Measurements from ENCODE around the gene PARVG.
"Not testable (repeated sequence)": the region's sequence is repeated elsewhere in the genome, so short reads cannot be mapped to it uniquely, and the experiment has no call there.

The PARVG gene

GRCh38 chr22:44213489-44214043 lies 32.8 kb downstream of the PARVG start:
- DNase-seq (ENCODE audit: low spot score), result no peak

DNA sequence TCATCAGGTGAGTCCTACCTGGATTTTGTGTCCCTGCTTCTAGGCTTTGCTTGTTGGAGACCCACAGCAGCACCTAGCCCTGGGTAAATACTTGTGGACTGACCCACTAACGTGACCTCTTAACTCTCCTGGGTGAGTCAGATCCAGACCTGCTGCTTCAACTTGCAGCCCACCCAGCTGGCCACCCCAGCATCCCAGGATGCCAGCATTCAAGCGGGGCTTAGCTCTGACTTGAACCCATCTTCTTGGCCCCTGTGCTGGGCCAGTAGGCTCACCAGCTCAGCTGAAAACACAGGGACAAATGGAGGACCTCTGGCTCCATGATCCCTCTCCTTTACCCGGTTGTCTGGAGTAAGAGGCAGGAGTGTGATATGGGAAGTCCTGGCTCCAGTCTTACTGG lies 33.5 kb downstream of the PARVG start:
- no peak for DNase-seq (ENCODE audit: low spot score)

- DNase-seq (ENCODE audit: low spot score), result no peak
These were observed 34.0 kb downstream of the PARVG start for GRCh38 chr22:44214764-44215163.

DNA sequence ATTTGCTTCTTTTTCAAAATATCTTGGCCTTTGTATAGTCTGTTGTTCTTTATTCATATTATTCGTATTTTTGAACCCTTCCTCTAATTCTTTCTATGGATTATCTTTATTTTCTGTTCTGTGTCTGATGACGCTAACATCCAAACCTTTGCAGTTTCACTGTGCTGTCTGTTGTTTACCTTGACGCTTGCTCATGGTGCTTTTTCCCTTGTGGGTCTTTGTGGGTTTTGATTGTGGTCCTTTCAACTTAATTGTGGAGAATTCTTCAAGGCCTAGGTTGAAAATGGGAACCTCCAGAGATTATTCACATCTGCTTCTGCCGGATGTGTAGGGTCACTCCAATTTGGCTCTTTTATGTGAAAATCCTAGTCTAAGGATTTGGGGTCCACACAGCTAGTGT lies 34.6 kb downstream of the PARVG start:
- DNase-seq (ENCODE audit: low spot score), result no peak

DNA sequence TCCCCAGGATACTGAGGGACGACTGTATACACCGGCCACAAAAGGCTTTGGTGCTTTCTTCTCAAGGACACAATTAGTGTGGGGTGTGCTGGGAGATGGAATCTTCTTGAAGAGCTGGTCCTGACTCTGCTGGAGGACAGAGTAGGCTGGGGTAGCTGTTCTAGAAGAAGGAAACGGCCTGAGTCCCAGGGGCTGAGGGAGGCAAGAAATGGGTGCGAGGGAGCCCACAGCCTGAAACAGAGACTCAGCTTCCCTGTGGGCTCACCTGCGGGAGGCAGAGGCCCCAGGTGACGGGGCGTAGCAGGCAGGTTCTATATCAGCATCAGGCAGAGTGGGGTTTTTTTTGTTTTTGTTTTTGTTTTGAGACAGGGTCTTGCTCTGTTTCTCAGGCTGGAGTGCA lies 36.6 kb downstream of the PARVG start:
- DNase-seq (ENCODE audit: low spot score), result no peak

DNA sequence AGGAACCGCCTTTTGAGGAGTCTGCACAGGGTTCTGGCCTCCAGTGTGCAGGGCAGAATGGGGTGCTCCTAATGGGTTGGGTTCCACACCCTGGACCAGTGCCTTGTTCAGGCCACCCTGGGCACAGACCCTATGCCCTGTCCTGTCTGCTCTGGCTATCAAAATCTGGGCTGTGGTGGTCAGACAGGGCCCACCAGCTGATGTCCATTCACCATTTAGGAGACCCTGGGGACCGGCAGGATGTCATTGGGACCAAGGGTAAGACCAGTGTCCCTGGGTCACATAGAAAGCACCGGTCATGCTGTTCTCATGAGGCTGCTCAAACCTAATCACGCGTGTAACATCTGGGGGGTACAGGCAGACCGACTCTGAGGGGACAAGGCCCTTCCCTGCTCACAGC lies 37.3 kb downstream of the PARVG start:
- no peak for DNase-seq (ENCODE audit: low spot score)

- no peak for DNase-seq (ENCODE audit: low spot score)
These were observed 38.6 kb downstream of the PARVG start for GRCh38 chr22:44219101-44219870.

DNA sequence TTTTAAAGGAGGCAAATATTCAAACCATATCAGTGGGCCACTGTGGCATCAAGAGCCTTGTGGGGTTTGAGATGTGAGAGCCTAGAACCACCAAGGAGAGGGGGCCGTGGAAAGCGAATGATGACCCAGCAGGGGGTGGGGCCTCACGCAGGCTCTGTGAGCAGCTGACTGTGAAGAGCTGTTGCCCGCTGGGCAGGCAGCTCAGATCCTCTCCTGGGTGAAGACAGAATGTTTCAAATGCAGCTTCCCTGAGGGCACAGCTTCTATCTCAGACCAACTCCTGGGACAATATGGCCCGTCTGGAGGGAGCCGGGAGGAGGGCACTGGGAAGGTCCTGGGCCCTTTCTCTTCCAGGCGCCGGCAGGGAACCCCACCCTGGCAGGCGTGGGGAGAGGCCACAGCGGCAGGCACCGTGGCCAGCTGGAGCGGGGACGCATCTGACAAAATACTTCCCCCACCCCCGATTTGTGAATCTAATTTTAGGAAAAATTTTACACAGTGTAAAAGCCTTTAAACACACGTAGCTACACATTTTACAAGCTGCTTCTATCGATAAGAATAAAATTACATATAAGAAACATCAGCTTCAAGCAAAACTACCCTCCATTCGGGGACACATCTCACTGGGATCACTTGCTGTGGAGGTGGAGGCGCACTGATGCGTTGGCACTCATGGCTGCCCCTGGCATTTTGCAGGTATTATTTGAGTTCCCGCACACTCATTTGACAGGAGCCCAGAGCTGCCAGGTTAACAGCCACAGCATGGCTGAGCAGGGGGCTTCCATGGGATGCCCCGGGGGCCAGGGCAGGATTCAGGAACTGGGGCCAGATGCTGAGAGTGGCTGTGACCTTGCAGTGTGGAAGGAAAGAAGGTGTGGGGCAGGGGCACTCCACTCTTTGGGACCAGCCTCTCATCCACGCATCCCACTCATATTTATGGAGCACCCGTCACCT lies 40.3 kb downstream of the PARVG start:
- no peak for DNase-seq (ENCODE audit: low spot score)

- DNase-seq (ENCODE audit: low spot score), result no peak
These were observed 41.2 kb downstream of the PARVG start for GRCh38 chr22:44221710-44222475.

GRCh38 chr22:44224166-44224565 lies 43.4 kb downstream of the PARVG start:
- DNase-seq (ENCODE audit: low spot score), result no peak

DNA sequence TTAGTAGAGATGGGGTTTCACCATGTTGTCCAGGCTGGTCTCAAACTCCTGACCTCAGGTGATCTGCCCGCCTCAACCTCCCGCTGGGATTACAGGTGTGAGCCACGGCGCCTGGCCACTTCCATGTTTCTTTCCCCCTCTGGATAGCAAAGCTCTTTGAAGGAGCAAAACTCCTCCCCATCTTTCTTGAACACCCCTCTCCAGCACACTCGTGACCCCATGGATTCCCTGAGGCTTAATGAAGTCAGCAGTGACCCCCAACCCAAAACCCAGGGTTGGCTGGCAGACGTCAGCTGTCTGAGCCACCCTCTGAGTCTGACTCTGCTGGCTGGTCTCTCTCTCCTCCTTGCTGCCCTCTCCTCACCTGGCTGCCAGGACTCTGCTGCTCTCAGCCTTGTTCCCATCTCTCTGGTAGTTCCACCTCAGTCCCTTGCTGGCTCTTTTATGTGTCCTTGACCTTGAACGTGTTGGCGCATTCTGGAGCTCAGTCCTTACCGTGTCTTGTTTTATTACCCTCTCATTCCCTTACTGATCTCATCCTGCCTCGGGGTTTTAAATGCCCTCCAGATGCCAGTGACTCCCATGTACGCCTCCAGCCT lies 44.5 kb downstream of the PARVG start:
- no peak for DNase-seq (ENCODE audit: low spot score)

DNA sequence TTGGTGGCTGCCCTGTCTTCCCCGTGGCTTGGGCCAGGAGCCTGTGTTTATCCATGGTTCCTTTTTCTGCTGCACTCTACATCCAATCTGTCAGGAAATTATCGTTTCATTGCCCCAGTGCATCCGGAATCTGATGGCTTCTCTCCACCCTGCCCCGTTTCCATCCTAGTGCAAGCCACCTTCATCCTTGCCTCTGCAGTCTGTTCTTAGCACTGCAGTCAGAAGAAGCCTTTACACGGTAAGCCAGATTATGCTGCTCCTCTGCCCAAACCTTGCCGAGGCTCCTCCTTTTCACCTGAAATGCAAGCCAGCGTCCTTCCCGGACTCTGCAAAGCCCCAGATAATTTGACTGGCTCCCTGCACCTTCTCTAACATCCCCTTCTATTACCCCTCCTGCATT lies 45.1 kb downstream of the PARVG start:
- no peak for DNase-seq (ENCODE audit: low spot score)

DNA sequence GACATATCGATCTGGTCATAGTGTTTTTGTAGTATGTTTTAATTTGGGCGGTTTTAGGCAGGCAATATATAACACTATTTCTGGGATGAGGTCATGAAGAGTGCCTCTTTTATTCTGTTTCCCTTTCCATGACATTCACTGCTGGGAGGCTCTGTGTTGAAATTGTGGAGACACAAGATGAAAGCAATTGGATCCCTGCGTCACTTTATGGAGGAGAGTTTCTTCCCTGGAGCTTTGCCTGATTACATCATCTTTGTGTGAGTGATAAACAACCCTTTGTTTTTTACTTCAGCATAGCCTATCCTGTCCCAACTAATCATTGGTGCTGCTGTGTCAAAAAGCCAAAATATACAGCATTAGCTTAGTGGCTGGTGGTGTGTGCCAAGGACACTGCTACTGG lies 48.6 kb downstream of the PARVG start:
- DNase-seq (ENCODE audit: low spot score), result no peak

GRCh38 chr22:44229809-44230208 lies 49.1 kb downstream of the PARVG start:
- DNase-seq (ENCODE audit: low spot score), result no peak

- DNase-seq (ENCODE audit: low spot score), result no peak
These were observed 50.5 kb downstream of the PARVG start for GRCh38 chr22:44231233-44231632.

GRCh38 chr22:44234372-44234771 lies 53.6 kb downstream of the PARVG start:
- DNase-seq (ENCODE audit: low spot score), result not testable (repeated sequence)

GRCh38 chr22:44237290-44237689 lies 56.6 kb downstream of the PARVG start:
- no peak for DNase-seq (ENCODE audit: low spot score)

- not testable (repeated sequence) for DNase-seq (ENCODE audit: low spot score)
These were observed 60.4 kb downstream of the PARVG start for GRCh38 chr22:44241121-44241520.

GRCh38 chr22:44242946-44243724 lies 62.4 kb downstream of the PARVG start:
- no peak for DNase-seq (ENCODE audit: low spot score)

GRCh38 chr22:44243761-44244160 lies 63.0 kb downstream of the PARVG start:
- DNase-seq (ENCODE audit: low spot score), result no peak

DNA sequence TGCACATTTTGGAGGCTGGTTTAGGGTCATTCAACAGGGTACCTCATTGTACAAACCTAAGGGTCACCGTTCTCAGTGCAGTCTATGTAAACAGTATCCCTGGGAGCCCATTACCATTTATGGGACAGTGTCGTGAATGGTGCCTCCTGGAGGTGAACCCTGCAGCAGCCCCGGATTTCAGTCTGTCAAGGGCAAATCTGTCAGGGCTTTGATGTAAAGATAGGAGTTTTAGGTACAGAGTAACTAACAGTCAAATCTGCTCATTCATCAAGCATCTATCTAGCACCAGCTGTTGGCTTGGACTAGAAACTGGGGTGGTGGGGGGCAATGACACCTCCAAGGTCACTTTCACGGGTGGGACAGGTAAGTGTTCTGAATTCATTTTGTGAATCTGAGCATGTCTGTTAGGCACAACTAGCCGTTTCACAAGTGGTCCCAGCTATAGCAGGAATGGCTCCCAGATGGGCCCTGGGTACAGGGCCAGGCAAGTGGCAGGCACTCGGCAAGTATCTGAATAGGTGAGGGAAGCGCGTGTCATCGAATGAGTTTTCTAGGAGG lies 63.6 kb downstream of the PARVG start:
- DNase-seq (ENCODE audit: low spot score), result no peak

Data from COLO829 (cell line).